Nucleus accumbens (tissue), 56 donors: ENCODE results near the gene ZNF774.
"Not testable (repeated sequence)": the region's sequence is repeated elsewhere in the genome, so short reads cannot be mapped to it uniquely, and the experiment has no call there.

ENCODE experiments used
- DNase-seq, 56 donors: peaks; one replicate each; lab custom pipeline; 2025; lab: John Stamatoyannopoulos, UW

Gene ZNF774

DNA sequence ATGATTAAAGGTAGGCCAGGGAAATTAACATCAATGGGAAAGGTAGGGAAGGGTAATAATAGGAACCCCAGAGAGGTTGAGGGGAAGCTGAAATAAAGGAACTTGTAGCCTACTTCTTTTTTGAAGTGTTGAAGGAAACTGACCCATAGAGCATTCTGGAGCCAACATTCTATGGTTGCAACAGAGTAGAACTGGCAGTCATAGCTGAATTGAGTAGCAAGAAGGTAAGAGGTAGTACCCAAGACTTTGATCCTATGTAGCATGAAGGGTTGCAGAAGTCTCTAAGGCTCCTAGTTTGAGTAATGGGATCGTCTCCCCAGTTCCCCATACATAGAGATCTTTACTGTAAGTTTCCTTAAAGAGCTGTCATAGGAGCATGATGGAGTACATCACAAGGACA, 7.4 kb upstream of the ZNF774 start:
- DNase-seq = no peak

DNA sequence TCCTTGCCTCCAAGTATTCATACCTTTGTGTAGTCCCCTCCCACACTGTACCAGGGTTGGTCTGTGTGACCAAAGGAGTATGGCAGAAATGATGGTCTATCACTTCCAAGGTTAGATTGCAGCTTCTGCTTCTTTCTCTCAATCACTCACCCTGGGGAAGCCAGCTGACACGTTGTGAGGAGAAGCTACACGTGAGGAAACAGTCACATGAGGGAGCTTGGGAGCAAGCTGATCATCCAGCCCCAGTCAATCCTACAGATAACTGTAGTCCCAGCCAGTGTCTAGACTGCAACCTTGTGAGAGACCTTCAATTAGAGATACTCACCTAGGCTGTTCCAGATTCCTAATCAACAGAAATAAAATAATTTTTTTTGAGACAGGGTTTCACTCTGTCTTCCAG, 6.2 kb upstream of the ZNF774 start:
- DNase-seq = no peak

DNA sequence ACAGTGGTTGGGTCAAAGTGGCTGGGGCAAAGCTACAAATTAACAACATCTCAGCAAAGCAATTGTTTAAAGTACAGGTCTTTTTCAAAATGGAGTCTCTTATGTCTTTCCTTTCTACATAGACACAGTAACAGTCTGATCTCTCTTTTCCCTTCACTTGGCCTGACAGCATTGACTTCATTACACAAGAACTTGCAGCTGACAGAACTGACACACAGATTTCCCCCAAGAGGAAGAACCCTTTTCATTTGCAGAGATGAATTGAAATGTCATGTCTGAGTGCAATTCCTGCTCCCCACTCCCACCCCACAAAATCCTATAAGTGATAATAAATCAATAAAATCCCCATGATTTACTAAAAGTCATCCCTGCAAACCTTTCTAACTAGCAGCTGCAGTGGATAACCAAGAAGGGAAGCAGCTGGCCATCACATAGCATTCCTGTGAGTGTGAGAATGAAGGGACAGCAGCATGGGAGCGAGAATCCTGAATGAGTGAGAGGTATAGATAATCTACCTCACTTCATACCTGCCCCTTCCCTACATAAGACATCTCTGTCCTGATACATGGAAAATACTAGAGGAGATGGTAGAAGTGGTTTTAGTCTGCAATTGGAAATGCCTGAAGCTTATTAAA, 4.5 kb upstream of the ZNF774 start:
- not testable (repeated sequence) for DNase-seq

DNA sequence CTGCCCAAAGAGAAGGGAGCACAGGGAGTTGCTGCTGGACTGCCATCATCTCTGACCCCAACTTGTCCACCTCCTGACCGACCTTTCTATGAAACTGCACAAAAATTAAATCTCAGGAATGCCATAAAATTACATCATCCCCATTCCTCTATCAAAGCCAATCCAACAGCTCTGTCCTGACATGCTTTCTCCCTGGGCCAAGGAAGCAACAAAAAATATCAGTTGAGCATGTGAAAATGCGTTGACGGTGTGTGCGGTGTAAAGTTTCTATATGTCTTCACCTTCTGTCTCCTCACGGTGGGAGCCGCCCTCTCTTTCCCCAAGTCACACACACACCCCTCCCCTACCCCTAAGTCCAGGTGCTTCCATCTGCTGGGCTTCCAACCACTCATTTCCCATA, 3.6 kb upstream of the ZNF774 start:
- DNase-seq = no peak

DNA sequence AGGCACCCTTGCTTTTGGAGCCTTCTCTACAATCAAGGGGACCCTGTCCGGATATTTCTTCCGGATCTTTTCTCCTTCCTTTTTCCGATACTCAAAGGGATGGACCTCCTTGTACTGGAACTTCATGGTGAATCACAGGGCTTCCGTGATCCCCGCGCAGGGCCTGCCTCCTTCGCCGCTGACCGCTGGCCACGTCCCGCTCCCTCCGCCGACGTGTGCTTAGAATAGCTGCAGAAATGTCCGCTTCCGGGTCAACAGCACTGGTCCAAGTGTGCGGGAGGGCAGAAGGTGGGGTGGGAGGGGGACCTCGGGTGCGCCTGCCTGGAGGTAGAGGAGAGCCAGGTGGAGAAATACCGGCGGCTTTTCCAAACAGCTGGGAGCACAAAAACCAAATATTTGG, 3.0 kb upstream of the ZNF774 start:
- DNase-seq = no peak

DNA sequence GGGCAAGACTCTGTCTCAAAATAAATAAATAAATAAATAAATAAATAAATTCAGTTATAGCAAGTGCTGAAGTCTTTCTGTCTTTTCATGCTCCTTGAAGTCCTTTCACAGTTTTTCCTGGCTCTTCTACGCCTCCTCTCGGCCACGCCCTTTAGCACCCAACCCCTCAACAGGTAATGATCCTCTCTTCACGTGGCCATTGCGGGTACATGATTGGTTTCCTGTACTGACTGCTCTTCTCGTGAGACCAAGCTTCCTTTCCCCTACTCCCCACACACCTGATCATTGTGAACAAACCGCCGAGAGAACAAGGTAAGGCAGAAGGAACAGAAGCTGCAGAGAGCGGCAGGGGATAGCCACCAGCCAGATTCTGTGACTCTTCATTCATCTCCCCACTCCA, 2.3 kb upstream of the ZNF774 start:
- DNase-seq = no peak

DNA sequence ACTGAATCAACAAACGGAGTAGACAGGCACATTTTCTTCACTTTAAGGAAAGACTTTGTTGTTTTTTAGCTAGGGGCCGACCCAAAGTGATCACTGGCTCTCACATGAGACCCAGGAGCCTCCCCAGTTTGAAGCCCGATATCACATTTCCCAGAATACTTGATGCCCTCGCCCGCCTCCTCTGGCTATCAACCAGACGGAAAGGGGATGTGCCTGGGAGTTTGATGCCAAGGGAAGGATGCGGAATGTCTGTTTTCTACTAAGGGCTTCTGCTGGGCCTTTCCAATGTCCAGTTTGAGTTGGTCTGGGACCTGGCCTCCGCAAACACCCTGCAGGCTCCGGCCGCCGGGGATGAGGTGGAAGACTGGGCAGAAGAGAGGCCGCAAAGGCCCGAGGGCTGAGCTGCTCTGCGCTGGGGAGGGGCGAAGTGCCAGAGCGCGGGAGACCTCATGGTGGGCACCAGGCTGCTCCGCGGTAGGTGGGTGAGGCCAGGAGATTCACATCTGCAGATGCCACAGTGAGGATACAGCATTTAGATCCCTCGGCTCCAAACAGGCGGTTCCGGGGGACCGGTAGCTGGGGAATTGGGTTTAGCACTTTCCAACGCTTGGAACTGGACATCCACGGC, 491 bp upstream of the ZNF774 start:
- DNase-seq = peak in 1 of 56 donors; percentile 26

DNA sequence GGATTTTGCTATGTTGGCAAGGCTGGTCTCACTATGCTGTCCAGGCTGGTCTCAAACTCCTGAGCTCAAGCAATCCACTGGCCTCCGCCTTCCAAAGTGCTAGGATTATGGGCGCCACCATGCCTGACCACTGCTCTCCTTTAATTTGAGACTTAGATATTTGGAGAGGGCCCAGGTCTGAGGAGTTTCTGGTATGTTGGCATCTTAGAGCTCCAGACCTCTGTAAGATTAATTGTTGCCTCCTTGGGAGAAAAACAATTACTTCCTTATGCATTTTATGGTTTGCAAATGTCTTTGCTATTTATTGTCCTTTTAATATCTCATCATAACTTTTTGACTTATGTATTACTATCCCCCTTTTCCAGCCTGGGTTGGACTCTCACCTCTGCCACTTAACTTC, 2.9 kb downstream of the ZNF774 start:
- DNase-seq = no peak

DNA sequence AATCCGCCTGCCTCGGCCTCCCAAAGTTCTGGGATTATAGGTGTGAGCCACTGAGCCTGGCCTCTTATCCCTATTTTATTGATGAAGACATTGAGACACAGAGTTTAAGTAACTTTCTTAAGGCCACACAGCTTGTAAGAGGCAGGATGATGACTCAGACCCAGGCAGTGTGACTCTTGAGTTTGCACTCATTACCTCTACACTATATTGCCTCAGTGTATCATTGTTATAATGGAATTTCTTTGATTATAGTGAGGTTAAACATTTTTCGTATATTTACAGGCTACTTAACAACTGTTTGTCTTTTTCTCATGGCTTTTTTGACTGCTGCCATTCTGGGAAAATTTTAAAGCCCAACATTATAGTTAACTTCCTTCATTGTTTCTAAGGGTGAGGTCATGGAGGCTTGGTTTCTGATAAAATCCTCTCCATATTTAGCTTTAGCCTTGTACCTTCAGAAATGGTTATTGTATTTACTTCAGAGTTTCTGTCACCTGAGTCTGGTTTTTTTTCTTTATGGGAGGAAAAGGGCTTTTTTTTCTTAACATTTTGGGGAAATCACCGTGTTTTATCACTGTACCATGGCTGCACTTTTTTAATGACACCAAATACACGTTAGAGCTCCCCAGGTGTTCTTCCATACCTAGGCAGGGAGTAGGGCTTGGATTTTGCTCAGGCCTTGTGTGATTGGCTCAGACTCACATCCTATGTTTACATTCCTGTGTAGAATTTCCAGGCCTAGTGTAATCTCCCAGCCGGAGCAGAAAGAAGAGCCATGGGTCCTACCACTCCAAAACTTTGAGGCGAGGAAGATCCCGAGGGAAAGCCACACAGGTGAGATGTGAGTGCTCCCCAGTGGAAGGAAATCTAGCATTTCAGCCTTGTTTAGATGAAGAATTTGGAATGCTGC, 6.3 kb downstream of the ZNF774 start:
- DNase-seq = no peak

DNA sequence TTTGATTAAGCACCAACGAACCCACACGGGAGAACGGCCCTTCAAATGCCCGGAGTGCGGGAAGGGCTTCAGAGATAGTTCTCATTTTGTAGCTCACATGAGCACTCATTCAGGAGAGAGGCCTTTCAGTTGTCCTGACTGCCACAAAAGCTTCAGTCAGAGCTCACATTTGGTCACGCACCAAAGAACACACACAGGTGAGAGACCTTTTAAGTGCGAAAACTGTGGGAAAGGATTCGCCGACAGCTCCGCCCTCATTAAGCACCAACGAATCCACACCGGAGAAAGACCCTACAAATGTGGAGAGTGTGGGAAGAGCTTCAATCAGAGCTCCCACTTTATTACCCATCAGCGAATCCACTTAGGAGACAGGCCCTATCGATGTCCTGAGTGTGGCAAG, 8.7 kb downstream of the ZNF774 start:
- DNase-seq = no peak

DNA sequence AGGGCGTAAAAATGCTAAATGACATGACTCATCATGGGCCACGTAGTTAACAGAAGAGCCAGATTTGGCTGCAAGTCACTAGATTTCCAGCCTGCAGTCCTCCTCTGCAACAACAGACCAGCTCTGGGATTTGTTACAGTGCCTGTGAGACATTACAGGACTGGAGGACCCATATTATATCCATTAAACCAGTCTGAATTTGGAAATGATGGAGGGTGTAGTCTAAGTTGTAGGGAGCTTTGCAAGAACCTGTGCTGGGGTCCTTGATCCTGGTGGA, 10.8 kb downstream of the ZNF774 start:
- DNase-seq = peak in 4 of 56 donors; percentile 5 to 24 (median 8)

DNA sequence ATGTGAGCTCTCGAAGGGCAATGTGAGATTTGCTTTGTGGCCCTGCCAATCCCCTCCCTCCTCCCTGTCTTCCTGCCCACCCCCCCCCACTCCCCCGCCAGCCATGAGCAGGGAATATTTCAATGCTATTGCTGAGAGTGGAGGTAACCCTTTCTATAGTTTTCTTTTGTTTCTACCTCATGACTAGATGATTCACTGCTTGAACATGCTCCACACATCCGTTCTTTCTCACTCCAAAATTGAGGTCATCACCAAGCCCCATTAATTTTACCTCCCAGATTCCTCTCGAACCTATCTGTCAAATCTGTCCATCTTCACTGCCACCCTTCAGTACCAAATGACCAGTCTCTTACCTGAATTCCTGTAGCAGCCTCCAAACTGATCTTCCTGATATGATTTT, 12.2 kb downstream of the ZNF774 start:
- DNase-seq = no peak

DNA sequence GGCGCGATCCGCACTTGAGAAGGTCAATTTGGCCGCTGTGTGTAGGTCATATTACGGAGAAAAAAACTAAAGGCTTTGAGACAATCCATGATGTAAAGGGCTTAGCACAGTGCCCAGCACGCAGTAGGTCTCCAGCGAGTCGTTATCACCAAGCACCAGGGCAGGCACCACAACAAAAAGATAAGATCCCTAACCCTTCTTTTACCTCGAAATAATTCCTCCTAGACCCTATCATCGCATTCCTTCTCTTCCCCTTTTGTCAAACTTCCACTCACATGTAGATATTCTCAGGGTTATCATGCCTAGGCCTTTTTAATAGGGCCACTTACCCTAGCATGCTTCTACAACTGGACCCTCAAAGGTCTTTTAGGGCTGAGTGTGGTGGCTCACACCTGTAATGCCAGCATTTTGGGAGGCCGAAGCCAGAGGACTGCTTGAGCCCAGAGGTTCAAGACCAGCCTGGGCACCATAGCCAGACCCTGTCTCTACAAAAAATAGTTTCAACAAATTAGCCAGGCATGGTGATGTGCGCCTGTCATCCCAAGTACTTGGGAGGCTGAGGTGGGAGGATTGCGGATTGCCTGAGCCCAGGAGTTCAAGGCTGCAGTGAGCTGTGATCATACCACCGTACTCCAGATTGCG, 13.5 kb downstream of the ZNF774 start:
- DNase-seq = no peak

DNA sequence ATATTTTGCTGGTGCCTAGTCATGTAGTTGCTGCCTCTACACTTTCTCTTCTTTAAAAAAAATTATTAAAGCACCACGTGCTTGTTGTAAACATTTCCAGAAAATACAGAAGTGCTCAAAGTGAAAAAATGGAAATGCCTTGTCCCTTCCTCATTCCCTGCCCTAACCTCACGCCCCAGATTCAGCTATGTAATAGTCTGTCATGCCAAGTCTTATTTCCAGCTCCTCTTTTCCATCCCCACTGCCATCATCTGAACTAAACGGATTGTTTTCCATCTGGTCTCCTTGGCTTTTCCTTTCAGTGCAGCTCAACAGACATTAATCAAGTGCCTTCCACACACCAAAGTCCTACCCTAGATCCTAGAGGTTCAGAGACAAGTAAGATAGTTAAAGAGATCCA, 15.5 kb downstream of the ZNF774 start:
- DNase-seq = no peak

DNA sequence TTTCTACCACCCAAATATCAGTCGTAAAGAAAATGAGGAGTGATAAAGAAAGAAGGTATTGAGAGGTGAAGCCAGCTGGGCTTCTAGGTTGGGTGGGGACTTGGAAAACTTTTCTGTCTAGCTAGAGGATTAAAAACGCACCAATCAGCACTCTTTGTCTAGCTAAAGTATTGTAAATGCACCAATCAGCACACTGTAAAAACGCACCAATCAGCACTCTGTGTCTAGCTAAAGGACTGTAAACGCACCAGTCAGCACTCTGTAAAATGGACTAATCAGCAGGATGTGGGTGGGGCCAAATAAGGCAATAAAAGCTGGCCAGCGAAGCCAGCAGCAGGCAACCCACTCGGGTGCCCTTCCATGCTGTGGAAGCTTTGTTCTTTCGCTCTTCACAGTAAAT, 23.0 kb downstream of the ZNF774 start:
- DNase-seq = no peak

DNA sequence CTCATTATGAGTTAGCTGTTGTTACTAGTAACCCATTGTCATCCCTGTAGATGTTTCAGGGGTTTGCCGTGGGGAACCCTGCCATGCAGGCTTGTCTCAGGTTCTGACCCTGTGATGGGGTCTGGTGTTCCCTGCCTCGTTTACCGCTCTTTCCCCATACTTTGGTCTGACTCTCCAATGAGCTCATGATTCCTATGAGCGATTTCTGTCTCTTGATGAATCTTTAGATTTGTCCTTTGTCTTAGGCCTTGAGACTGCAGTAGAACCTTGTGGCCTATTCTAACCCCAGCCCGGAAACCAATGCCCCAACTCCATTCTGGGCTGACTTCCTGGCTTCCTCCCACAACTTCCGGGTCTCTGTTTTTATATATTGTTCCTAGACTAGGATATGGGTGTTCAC, 24.7 kb downstream of the ZNF774 start:
- DNase-seq = no peak

DNA sequence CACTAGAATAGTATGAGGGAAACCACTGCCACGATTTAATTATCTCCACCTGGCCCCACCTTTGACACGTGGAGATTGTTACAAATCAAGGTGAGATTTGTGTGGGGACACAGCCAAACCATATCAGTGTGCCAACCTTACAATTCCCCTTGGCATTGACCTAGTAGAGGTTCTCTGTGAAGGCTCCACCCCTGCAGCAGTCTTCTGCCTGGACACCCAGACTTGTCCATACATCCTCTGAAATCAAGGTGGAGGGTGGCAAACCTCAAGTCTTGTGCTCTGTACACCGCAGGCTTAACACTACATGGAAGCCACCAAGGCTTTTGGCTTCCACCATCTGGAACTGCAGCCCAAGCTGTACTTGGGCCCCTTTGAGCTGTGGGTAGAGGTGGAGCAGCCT, 27.2 kb downstream of the ZNF774 start:
- no peak for DNase-seq

DNA sequence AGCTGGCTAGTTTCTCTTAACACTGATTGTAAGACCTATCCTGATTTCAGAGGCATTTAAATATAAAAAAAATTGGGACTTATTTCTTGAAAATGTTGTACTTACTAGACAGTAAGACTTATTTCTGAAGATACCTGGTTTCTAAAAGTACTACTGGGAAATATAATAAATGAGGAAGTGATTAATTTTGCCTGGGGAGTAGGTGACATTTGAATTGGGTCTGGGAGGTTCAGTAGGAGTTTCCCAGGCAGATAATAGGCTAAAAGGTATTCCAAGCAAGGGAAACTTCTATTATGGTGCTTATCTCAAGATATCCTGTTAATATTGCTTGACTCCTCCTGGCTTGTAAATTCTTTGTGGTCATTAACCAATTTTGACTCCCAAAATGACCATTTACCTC, 29.4 kb downstream of the ZNF774 start:
- DNase-seq = no peak

DNA sequence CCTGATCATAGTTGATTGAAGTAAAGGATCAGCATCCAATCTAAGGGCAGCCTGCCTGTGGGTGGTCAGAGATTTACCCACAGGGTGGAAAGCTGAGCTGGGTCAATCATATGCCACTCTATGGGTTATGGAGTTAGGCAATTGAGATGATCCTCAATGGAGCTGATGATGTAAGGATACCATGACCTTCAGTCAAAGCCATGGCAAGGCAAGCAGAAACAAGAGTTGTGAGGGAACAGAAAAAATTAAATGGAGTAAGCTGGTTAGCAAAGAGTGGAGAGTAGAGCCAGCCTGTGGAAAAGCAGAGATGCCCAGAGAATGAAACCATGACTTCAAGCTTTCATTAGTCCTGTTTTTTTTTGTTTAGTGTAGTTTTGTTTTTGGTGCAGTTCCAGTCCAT, 30.2 kb downstream of the ZNF774 start:
- no peak for DNase-seq

DNA sequence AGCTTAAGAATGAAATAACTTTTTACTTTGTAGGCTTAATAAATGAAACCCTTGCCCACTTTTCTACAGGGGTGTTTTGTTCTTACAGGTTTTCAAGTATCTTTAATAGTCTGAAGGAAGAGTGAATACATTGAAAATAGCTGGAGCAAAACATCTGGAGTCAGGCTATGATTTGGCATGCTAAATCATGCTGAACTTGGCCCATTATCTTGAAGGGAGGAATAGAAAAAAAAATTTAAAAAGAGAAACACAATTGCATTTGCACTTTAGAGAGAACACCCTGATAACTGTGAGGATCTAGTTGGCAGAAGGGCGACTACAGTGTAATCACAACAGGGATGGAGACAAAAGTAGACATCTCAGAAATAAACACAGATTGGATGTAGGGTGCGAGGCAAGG, 34.1 kb downstream of the ZNF774 start:
- DNase-seq = no peak
